ENCODE data around the gene NHEJ1. TPM values are rescaled to one million over a fixed set of nuclear protein-coding genes. Genes with fewer than 3 reads are reported as not detected.

Gene NHEJ1
- total and polyA plus RNA-seq, 4 donors: 8.4 to 21.1 (median 12.5) TPM

GRCh38 chr2:219095406-219095935 lies 65.1 kb downstream of the NHEJ1 start:
- Histone ChIP-seq H3K4me3 (no peak overlapping the region), H3K9me3 (ENCODE audit: control insufficient read depth in 4 of 4, insufficient read depth in 3 of 4, low read length in 3 of 4) (no peaks in the 10 kb centered on the region), H3K27me3 (ENCODE audit: control insufficient read depth in 3 of 3, insufficient read depth in 3 of 3, low read length in 2 of 3) (no peaks in the 10 kb centered on the region), H3K36me3 (ENCODE audit: control insufficient read depth in 4 of 4, insufficient read depth in 4 of 4, low read length in 4 of 4) (peaks cover 0 to 4% (median under 1%) of the 10 kb centered on the region in 4 donors), H3K4me1 (ENCODE audit: control insufficient read depth in 5 of 5, insufficient read depth in 5 of 5, low read length in 5 of 5) (peaks cover 0 to 5% (median 0%) of the 10 kb centered on the region in 5 donors), H3K9ac (ENCODE audit: insufficient read depth in 1 of 2, low read length in 2 of 2) (no peak overlapping the region), H3K27ac (ENCODE audit: low read depth in 1 of 2, low read length in 1 of 2) (no peak overlapping the region)
- no peak for TF ChIP-seq CTCF (IDR thresholded peaks at IDR 0.05; ENCODE audit: control extremely low read depth, extremely low read depth)
- WGBS, 2 donors: 90 to 91% methylated on average over 1 of the region's 1 CpG
- ATAC-seq (ENCODE audit: insufficient read depth, low FRiP score) (no peak), DNase-seq (no peak)

- WGBS, 2 donors: 50 to 71% methylated on average over 3 of the region's 3 CpGs
- H3K27ac ChIP-seq (ENCODE audit: low read depth in 1 of 2, low read length in 1 of 2): no peak overlapping the region
- no peak overlapping the region for H3K9ac ChIP-seq (ENCODE audit: insufficient read depth in 1 of 2, low read length in 2 of 2)
- no peaks in the 10 kb centered on the region for H3K27me3 ChIP-seq (ENCODE audit: control insufficient read depth in 3 of 3, insufficient read depth in 3 of 3, low read length in 2 of 3)
- TF ChIP-seq CTCF (IDR thresholded peaks at IDR 0.05; ENCODE audit: control extremely low read depth, extremely low read depth): no peak
- DNase-seq: no peak
- ATAC-seq (ENCODE audit: insufficient read depth, low FRiP score): no peak
- H3K36me3 ChIP-seq (ENCODE audit: control insufficient read depth in 4 of 4, insufficient read depth in 4 of 4, low read length in 4 of 4): peaks cover 0 to 4% (median under 1%) of the 10 kb centered on the region in 4 donors
- H3K4me3 ChIP-seq: no peak overlapping the region
- peaks cover 0 to 5% (median 0%) of the 10 kb centered on the region in 5 donors for H3K4me1 ChIP-seq (ENCODE audit: control insufficient read depth in 5 of 5, insufficient read depth in 5 of 5, low read length in 5 of 5)
- H3K9me3 ChIP-seq (ENCODE audit: control insufficient read depth in 4 of 4, insufficient read depth in 3 of 4, low read length in 3 of 4): no peaks in the 10 kb centered on the region
Measured at GRCh38 chr2:219094171-219094570, 66.4 kb downstream of the NHEJ1 start.

GRCh38 chr2:219090436-219091299 lies 69.9 kb downstream of the NHEJ1 start:
- Histone ChIP-seq H3K9me3 (ENCODE audit: control insufficient read depth in 4 of 4, insufficient read depth in 3 of 4, low read length in 3 of 4) (no peaks in the 10 kb centered on the region), H3K27ac (ENCODE audit: low read depth in 1 of 2, low read length in 1 of 2) (no peak overlapping the region), H3K27me3 (ENCODE audit: control insufficient read depth in 3 of 3, insufficient read depth in 3 of 3, low read length in 2 of 3) (no peaks in the 10 kb centered on the region), H3K9ac (ENCODE audit: insufficient read depth in 1 of 2, low read length in 2 of 2) (no peak overlapping the region), H3K4me1 (ENCODE audit: control insufficient read depth in 5 of 5, insufficient read depth in 5 of 5, low read length in 5 of 5) (peaks cover 0 to 8% (median 0%) of the 10 kb centered on the region in 5 donors), H3K4me3 (no peak overlapping the region), H3K36me3 (ENCODE audit: control insufficient read depth in 4 of 4, insufficient read depth in 4 of 4, low read length in 4 of 4) (peaks cover 0 to 2% (median 0%) of the 10 kb centered on the region in 4 donors)
- no peak for TF ChIP-seq CTCF (IDR thresholded peaks at IDR 0.05; ENCODE audit: control extremely low read depth, extremely low read depth)
- no peak for ATAC-seq (ENCODE audit: insufficient read depth, low FRiP score)
- WGBS, 2 donors: 69 to 82% methylated on average over 4 of the region's 4 CpGs
- DNase-seq: no peak

Measured in lung (tissue), 12 donors.